Activated CD4-positive, alpha-beta memory T cell treated with anti-CD3 and anti-CD28 coated beads, Interleukin-2, amount 10 ng/mL, durations not matched to agents 7 days and 5 days (primary cell): ENCODE measurements around the gene HES3. TPM values are rescaled to one million over a fixed set of nuclear protein-coding genes. Genes with fewer than 3 reads are reported as not detected.

Source experiments
- CTCF ChIA-PET: fragments of 350-600 bp; sonication (Branson Sonifier 250); formaldehyde crosslinking; loops from one replicate; lab custom pipeline; 2021; ENCODE audit warnings: antibody characterized with exemption, inconsistent platforms; lab: Charles Lee
- POLR2A ChIA-PET: fragments of 350-600 bp; sonication (Branson Sonifier 250); formaldehyde crosslinking; loops from one replicate; lab custom pipeline; 2021; ENCODE audit warnings: antibody characterized with exemption; lab: Charles Lee
- DNase-seq: peaks from one replicate; pipeline ENCODE4 v3.0.0-alpha.2; 2020
- H3K27ac Mint-ChIP-seq: one replicate; pipeline ENCODE4 v1.8.0; 2021; ENCODE audit warnings: mild to moderate bottlenecking, mixed read lengths
- H3K27me3 Mint-ChIP-seq: one replicate; pipeline ENCODE4 v1.8.0; 2021; ENCODE audit warnings: mixed read lengths
- H3K36me3 Mint-ChIP-seq: one replicate; pipeline ENCODE4 v1.8.0; 2021; ENCODE audit warnings: low read depth, mixed read lengths
- H3K4me1 Mint-ChIP-seq: one replicate; pipeline ENCODE4 v1.8.0; 2021; ENCODE audit warnings: mixed read lengths
- H3K4me3 Mint-ChIP-seq: one replicate; pipeline ENCODE4 v1.8.0; 2021; ENCODE audit warnings: mild to moderate bottlenecking, mixed read lengths
- H3K9me3 Mint-ChIP-seq: one replicate; pipeline ENCODE4 v1.8.0; 2021; ENCODE audit warnings: mixed read lengths
- total RNA-seq, 2 experiments: library from RNA; stranded (reverse); gene quantifications; one replicate each; pipeline ENCODE4 v1.2.3, GENCODE V29; 2021

The HES3 gene
- total RNA-seq, 2 experiments from 2014 or later, result not detected

DNA sequence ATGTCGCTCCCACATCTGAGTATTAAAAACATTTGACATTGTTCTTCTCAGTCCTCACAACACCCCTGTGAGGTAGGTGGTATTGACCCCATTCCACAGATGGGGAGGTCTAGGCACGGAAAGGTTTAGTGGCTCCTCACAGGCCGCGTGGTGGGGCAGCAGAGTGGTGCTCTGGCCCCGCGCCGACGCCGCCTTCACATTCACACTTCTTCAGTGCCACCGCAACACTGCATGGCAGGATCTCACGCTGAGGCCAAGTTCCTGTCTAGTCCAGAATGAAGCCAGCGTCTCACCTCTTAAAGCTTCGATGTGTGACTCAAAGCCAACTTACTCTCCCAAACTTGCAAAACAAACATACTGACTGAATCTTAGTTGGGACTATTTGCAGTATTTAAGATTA, 20.4 kb upstream of the HES3 start:
- ChIA-PET POLR2A (interaction anchor here (1.0 to 3.0 kb wide), 2 partner anchors 12 to 17 kb away, joined by 3 to 13 read pairs; partner anchors contain the start of gene ICMT), CTCF (no interaction called here)
- no peak for DNase-seq
- Mint-ChIP-seq H3K9me3 (no peaks in the 10 kb centered on the region), H3K4me1 (peaks cover 17% of the 10 kb centered on the region), H3K27me3 (no peaks in the 10 kb centered on the region), H3K4me3 (no peak overlapping the region), H3K27ac (no peak overlapping the region), H3K36me3 (peaks cover 57% of the 10 kb centered on the region)

GRCh38 chr1:6224718-6225117, 19.3 kb upstream of the HES3 start:
- Mint-ChIP-seq H3K27me3 (no peaks in the 10 kb centered on the region), H3K4me1 (peaks cover 17% of the 10 kb centered on the region), H3K36me3 (peaks cover 58% of the 10 kb centered on the region), H3K9me3 (no peaks in the 10 kb centered on the region), H3K4me3 (no peak overlapping the region), H3K27ac (no peak overlapping the region)
- no peak for DNase-seq
- CTCF ChIA-PET, result no interaction called here
- POLR2A ChIA-PET, result interaction anchor here (1.0 to 3.0 kb wide), 2 partner anchors 11 to 18 kb away, joined by 3 to 13 read pairs; partner anchors contain the start of gene ICMT

DNA sequence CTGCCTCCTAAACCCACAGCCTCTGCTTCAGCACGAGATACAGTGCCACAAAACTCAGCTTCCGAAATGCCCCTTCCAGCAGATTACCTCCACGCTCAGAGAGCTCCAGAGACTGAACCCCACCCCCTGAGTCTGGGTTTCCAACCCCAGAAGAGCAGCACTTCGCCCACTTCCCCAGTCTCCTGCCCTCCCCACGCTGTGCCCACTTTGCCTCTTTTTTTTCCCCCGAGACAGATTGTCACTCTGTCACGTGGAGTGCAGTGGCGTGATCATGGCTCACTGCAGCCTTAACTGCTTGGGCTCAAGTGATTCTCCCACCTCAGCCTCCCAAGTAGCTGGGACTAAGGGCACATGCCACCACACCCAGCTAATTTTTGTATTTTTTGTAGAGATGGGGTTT, 18.3 kb upstream of the HES3 start:
- Mint-ChIP-seq H3K36me3 (peaks cover 58% of the 10 kb centered on the region), H3K9me3 (no peaks in the 10 kb centered on the region), H3K27me3 (no peaks in the 10 kb centered on the region), H3K4me1 (peaks cover 17% of the 10 kb centered on the region), H3K27ac (no peak overlapping the region), H3K4me3 (no peak overlapping the region)
- no peak for DNase-seq
- ChIA-PET CTCF (no interaction called here), POLR2A (interaction anchor here (1.0 to 3.0 kb wide), 4 partner anchors 10 to 27 kb away, joined by 3 to 13 read pairs (median 3); partner anchors contain the start of gene ICMT)

- no peak for DNase-seq
- ChIA-PET CTCF (interaction anchor here (1.2 to 1.9 kb wide), 3 partner anchors 12 to 29 kb away, joined by 4 to 5 read pairs (median 4); partner anchors contain the start of gene RNF207), POLR2A (no interaction called here)
- peaks cover 28% of the 10 kb centered on the region for H3K36me3 Mint-ChIP-seq
- H3K27ac Mint-ChIP-seq, result no peak overlapping the region
- no peaks in the 10 kb centered on the region for H3K9me3 Mint-ChIP-seq
- peaks cover 33% of the 10 kb centered on the region for H3K4me1 Mint-ChIP-seq
- peak overlapping the region; percentile 30 for H3K4me3 Mint-ChIP-seq
- H3K27me3 Mint-ChIP-seq, result no peaks in the 10 kb centered on the region
These were observed 10.6 kb upstream of the HES3 start for GRCh38 chr1:6233376-6233775.

- DNase-seq, result no peak
- ChIA-PET CTCF (interaction anchor here (1.0 to 2.4 kb wide), 4 partner anchors 11 to 108 kb away, joined by 3 to 17 read pairs (median 3); partner anchors contain the start of gene RNF207), POLR2A (interaction anchor here (0.9 to 2.5 kb wide), 12 partner anchors 10 to 318 kb away, joined by 3 to 16 read pairs (median 4); partner anchors contain the start of genes NPHP4 and RNF207)
- peaks cover 36% of the 10 kb centered on the region for H3K4me1 Mint-ChIP-seq
- H3K9me3 Mint-ChIP-seq, result no peaks in the 10 kb centered on the region
- H3K27ac Mint-ChIP-seq, result peak overlapping the region; percentile 63
- peaks cover 8% of the 10 kb centered on the region for H3K27me3 Mint-ChIP-seq
- H3K36me3 Mint-ChIP-seq, result peaks cover 27% of the 10 kb centered on the region
- H3K4me3 Mint-ChIP-seq, result peak overlapping the region; percentile 88
These were observed 9.3 kb upstream of the HES3 start for GRCh38 chr1:6234502-6235295.

- H3K27me3 Mint-ChIP-seq, result peaks cover 14% of the 10 kb centered on the region
- H3K36me3 Mint-ChIP-seq, result peaks cover 25% of the 10 kb centered on the region
- no peaks in the 10 kb centered on the region for H3K9me3 Mint-ChIP-seq
- POLR2A ChIA-PET, result interaction anchor here (0.9 to 2.5 kb wide), 13 partner anchors 11 to 318 kb away, joined by 3 to 16 read pairs (median 3); partner anchors contain the start of genes NPHP4 and RNF207
- peak; percentile 24 for DNase-seq
- peak overlapping the region; percentile 88 for H3K4me3 Mint-ChIP-seq
- H3K27ac Mint-ChIP-seq, result peak overlapping the region; percentile 63
- peaks cover 36% of the 10 kb centered on the region for H3K4me1 Mint-ChIP-seq
- CTCF ChIA-PET, result interaction anchor here (1.0 to 2.4 kb wide), 5 partner anchors 10 to 108 kb away, joined by 3 to 17 read pairs (median 3); partner anchors contain the start of gene RNF207
These were observed 8.7 kb upstream of the HES3 start for GRCh38 chr1:6235296-6235677.

DNA sequence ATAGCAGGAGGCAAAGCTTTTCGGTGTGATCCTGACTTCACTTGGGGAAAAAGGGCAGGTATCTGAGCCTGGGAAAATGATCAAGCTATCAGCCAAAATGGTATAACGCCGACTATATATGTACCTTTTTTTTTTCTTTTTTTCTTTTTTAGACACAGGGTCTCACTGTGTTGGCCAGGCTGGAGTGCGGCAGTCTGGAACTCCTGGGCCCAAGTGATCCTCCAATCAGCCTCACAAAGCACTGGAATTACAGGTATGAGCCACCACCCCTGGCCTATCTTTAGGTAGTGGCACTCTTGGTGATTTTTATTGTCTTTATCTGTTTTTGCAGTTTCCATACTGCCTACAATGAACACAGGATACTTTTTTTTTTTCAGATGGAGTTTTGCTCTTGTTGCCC, 6.9 kb upstream of the HES3 start:
- Mint-ChIP-seq H3K4me1 (peaks cover 39% of the 10 kb centered on the region), H3K4me3 (peak overlapping the region; percentile 51)
- CTCF ChIA-PET, result interaction anchor here (2.4 kb wide), 1 partner anchor 10 kb away, joined by 10 read pairs; no protein-coding TSS in a partner anchor

GRCh38 chr1:6239213-6239752, 4.7 kb upstream of the HES3 start:
- Mint-ChIP-seq H3K27me3 (peaks cover 41% of the 10 kb centered on the region), H3K9me3 (no peaks in the 10 kb centered on the region), H3K36me3 (no peaks in the 10 kb centered on the region), H3K4me3 (no peak overlapping the region), H3K4me1 (peaks cover 25% of the 10 kb centered on the region), H3K27ac (no peak overlapping the region)
- no peak for DNase-seq
- ChIA-PET POLR2A (interaction anchor here (1.2 kb wide), 1 partner anchor 120 kb away, joined by 3 read pairs; no protein-coding TSS in a partner anchor), CTCF (interaction anchor here (1.1 to 1.7 kb wide), 5 partner anchors 11 to 183 kb away, joined by 3 to 4 read pairs (median 4); no protein-coding TSS in a partner anchor)

More for the DNA sequence above, 6.9 kb upstream of the HES3 start:
- no peak for DNase-seq
- peak overlapping the region; percentile 40 for H3K27ac Mint-ChIP-seq
- H3K36me3 Mint-ChIP-seq, result peaks cover 15% of the 10 kb centered on the region
- H3K9me3 Mint-ChIP-seq, result no peaks in the 10 kb centered on the region
- POLR2A ChIA-PET, result interaction anchor here (1.0 to 2.5 kb wide), 3 partner anchors 10 to 122 kb away, joined by 3 to 12 read pairs (median 4); no protein-coding TSS in a partner anchor
- peaks cover 28% of the 10 kb centered on the region for H3K27me3 Mint-ChIP-seq

DNA sequence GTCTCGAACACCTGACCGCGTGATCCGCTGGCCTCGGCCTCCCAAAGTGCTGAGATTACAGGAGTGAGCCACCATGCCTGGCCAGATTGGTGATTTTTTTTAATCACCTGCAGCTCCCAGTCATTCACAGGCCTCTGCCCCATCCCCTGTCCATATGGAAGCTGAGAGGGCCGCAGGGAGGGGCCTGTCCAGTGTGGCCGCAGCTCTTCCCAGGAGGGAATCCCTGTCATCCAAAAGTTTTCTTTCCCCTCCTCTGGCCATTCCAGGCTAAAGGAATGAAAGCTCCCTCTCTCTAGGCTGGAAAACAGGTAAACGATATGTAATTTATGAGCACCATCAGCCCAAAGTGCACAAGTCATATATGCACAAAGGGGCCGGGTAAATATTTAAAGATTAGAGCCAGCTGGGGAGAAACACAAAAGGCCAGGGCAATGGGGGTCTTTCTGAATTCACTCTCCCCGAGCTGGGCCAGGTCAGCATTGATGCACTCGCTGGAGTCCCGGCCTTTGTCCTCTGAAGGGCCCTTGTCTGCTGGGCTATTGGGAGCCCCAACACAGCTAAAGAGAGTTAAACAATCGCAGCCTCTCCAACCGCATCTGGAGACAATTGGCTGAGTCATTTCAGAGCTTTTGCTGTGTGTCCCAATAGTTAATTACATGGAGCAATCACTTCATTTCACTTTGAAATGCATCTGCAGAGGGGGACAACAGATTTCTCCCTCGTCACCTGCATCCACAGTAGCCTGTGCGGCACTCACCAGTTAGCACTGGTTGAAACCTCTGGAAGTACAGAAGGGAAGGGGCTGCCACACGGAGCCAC, 3.8 kb upstream of the HES3 start:
- peaks cover 47% of the 10 kb centered on the region for H3K27me3 Mint-ChIP-seq
- H3K4me1 Mint-ChIP-seq, result peaks cover 20% of the 10 kb centered on the region
- no peak for DNase-seq
- H3K36me3 Mint-ChIP-seq, result no peaks in the 10 kb centered on the region
- no peaks in the 10 kb centered on the region for H3K9me3 Mint-ChIP-seq
- POLR2A ChIA-PET, result interaction anchor here (1.1 kb wide), 1 partner anchor 41 kb away, joined by 3 read pairs; no protein-coding TSS in a partner anchor
- CTCF ChIA-PET, result interaction anchor here (1.1 to 1.7 kb wide), 3 partner anchors 10 to 108 kb away, joined by 3 to 4 read pairs (median 3); no protein-coding TSS in a partner anchor
- no peak overlapping the region for H3K4me3 Mint-ChIP-seq
- no peak overlapping the region for H3K27ac Mint-ChIP-seq

GRCh38 chr1:6241107-6241886, 2.7 kb upstream of the HES3 start:
- POLR2A ChIA-PET, result interaction anchor here (0.9 to 1.6 kb wide), 3 partner anchors 42 to 182 kb away, joined by 3 to 6 read pairs (median 3); partner anchors contain the start of gene ACOT7
- H3K27me3 Mint-ChIP-seq, result peaks cover 47% of the 10 kb centered on the region
- CTCF ChIA-PET, result interaction anchor here (1.3 to 1.7 kb wide), 3 partner anchors 37 to 165 kb away, joined by 3 to 4 read pairs (median 3); no protein-coding TSS in a partner anchor
- no peaks in the 10 kb centered on the region for H3K9me3 Mint-ChIP-seq
- H3K4me1 Mint-ChIP-seq, result peaks cover 21% of the 10 kb centered on the region
- no peak overlapping the region for H3K27ac Mint-ChIP-seq
- no peak for DNase-seq
- H3K4me3 Mint-ChIP-seq, result peak overlapping the region; percentile 11
- H3K36me3 Mint-ChIP-seq, result no peaks in the 10 kb centered on the region
